Measurements from ENCODE around the gene DENND1A.

- no peak for TF ChIP-seq CTCF (IDR thresholded peaks at IDR 0.05)
- TF ChIP-seq EP300 (IDR thresholded peaks at IDR 0.05): no peak
- TF ChIP-seq POLR2A (IDR thresholded peaks at IDR 0.05): no peak
These were observed 36.1 kb upstream of the DENND1A start for GRCh38 chr9:123965801-123966686.
